GM18502 (cell line): ENCODE data around the gene SPTBN5.
"Not testable (repeated sequence)": the region's sequence is repeated elsewhere in the genome, so short reads cannot be mapped to it uniquely, and the experiment has no call there.

ENCODE experiments used
- ATAC-seq: cut with Tn5 transposase; IDR thresholded peaks from one replicate; pipeline ENCODE4 v1.9.1; 2021; ENCODE audit warnings: mild to moderate bottlenecking; ENCODE audit not compliant: unreplicated experiment, poor library complexity

The SPTBN5 gene

DNA sequence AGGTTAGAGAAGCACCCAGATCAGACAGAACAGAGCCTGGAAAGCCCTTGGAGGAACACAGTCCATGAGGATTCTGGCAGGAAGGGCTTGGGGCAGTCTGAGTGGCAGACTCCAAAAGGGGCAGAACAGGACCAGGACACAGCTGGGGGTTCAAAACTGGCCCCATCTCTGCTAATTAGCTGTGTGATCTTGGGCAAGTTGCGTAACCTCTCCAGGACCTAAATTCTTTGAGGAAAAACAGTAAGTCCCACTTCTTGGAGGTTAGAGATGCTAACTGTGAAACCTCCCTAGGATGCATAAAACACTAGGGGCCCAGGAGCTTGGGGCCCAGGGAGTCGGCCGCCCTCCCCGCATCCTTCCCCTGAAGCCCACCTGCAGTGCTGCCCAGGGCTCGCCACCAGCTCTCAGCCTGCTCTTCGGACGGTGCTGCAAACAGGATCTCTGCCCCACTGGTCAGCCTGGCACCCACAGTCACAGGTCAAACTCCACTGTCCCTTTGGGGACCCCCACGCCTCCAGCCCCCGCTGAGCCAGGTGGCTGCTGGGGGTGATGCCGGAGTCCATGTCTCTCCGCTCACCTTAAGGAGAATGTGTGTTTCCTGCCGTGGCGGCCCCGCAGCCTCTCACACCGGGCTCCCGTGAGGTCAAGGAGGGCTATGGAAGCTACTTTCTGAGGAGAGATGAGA lies 43.2 kb downstream of the SPTBN5 start:
- no peak for ATAC-seq

DNA sequence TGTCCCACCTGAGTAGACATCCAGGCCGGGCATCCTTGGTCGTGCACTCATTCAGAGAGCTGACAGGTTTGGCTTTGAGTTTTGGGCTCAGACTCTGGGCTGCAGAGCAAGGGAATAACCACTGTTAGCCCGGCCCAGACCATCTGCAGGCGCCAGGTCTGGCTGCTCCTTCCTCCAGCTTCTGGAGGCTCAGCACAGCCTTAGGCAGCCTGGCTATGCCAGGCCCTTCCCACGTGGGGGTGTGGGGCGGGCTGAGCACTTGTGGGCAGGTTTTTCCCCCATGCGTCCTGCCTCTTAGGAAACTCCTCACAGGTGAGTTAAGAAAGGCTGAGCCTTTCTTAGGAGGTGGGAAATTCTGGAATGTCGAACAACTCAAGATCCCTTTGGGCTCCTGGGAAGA lies 44.0 kb downstream of the SPTBN5 start:
- ATAC-seq: no peak

DNA sequence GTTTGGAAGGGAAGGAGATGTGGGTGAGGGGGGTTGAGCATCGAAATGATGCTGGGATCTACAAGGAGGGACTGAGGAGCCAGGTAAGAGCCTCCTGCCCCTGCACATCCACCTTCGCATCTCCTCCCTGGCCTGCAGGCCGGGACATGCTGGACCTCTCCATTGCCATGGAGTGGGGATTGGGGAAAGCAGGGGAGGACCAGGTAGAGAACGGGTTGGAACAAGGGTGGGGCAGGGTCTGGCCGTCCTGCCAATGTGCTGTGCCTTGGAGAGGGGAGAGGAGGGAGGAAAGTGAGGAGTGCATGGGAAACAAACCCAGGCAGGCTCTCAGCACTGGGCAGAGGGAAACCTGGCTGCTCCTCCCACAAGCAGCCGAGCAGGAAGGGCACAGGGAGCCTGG lies 44.6 kb downstream of the SPTBN5 start:
- no peak for ATAC-seq

DNA sequence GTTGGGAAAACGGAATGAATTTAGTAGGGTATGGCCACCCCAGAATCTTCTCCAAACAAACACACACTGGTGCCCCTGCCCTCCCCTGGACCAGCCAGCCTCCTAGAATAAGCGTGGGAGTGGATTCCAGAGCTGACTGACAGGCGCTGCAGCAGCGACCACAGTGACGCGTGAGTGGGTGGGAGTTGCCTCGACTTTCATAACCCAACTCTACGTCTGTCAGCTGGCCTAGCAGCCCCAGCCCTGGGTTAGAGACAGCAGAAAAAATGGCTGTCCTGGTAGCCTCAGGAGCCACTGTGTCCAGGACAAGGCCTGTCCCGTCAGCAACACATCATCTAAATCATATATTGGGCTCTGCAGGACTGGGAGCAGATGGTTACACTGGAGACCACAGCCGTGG lies 45.2 kb downstream of the SPTBN5 start:
- no peak for ATAC-seq

DNA sequence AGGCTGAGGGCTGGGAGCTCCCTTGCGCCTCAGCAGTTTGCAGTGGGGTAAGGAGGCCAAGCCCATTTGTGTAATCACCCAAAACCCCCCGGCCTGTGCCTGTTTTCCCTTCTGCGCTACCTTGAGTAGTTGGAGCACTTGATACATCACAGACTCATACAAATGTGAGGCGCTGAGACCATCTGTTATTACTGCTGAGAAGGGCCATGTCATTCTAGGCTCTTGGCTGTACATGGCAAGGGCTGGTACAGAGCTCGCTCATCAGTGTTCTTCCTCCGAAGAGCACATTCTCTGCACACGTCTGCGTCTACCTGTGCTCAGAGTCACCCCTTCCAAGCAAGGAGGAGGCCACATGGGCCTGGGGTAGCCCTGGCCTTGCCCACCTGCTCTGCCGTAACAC lies 45.9 kb downstream of the SPTBN5 start:
- ATAC-seq: no peak

DNA sequence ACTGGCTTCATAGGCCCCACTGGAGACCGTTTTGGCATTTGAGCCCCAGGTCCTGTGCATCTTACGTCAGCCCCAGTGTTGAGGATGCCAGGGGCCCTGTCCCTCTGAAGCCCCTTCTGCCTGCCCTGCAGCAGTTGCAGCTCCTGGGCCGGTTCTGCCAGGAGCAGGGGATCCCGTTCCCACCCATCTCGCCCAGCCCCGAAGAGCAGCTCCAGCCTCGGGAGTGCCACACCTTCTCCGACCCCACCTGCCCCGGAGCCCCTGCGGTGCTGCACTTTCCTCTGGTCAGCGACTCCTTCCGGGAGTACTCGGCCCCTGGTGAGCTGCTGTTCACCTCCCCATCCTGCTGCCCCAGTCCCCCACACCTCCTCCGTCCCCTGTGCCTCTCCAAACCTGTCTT lies 46.6 kb downstream of the SPTBN5 start:
- no peak for ATAC-seq

- ATAC-seq: no peak
These were observed 49.0 kb downstream of the SPTBN5 start for GRCh38 chr15:41844814-41845213.

DNA sequence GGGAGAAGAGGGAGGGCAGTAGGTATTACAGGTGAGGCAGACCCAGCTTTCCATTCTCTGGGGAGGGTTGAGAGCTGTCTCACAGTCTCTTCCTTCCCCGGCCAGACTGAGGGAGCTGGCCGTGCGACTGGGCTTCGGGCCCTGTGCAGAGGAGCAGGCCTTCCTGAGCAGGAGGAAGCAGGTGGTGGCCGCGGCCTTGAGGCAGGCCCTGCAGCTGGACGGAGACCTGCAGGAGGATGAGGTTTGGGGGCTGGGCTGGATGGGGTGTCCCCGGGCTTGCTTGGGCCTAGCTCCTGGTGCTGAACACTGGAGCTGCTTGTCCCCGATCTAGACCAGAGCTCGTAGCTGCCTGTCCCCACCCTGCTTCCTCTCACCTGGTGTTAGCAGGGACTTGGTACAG lies 50.3 kb downstream of the SPTBN5 start:
- ATAC-seq: no peak

GRCh38 chr15:41842229-41842628 lies 51.6 kb downstream of the SPTBN5 start:
- no peak for ATAC-seq

DNA sequence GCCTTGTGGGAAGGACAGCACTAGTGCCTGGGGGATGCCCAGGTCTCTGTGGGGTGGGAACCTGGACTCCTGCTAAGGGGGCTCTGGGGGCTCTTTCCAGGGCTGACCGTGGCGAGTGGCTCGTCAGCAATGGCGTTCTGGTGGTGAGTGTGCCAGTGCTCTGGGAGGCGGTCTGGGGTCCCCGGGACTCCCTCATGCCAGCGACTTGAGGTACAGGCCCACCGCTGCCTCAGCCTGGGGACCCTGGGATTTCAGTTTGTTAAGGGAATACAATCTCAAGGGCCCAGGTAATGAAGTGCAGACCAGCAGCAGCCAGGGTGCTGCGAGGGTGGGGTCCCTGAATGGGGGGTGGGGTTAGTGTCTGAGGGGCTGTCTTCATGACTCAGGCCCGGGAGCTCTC lies 52.7 kb downstream of the SPTBN5 start:
- no peak for ATAC-seq

DNA sequence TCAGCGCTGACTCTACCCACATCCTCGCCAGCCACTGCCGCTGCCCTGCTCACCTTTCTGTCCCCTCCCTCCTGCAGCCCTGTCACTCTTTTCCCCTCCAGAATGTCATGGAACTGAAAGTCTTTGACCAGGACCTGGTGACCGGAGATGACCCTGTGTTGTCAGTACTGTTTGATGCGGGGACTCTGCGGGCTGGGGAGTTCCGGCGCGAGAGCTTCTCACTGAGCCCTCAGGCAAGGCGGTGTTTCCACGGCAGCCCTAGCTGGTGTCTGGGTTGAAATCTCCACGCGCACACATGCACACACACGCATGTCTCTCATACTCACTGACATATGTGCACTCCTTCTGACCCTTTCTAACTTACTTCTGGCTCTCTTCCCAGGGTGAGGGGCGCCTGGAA lies 53.2 kb downstream of the SPTBN5 start:
- ATAC-seq: no peak

- ATAC-seq: no peak
These were observed 53.9 kb downstream of the SPTBN5 start for GRCh38 chr15:41839781-41840491.

DNA sequence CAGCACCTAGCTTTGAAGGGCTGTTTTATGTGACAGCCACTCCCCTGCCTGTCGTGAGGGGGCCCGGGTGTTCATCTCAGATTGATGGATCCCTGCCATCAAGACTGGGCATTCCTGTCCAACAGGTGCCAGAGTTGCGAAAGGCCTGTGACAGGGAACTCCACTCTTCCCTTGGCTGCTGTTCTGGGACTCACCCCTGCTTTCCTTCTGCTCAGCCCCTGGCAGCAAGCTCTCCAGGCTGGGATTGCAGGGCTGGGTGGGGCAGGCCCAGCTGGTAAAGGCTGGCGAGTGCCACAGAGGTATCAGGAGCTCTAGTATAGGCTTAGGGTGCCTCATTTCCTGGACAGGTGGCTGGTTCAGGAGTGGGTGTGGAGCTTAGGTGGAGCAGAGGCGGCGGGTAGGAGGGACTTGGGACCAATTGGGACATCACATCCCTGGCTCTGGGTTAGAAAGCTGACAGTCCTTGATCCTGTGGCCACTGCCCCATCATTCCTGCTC lies 55.4 kb downstream of the SPTBN5 start, which contains the start of gene PLA2G4B:
Gene PLA2G4B, plus strand, starts transcription at position 448 of the 498 bp plus-strand sequence. CDS start 67 bp downstream, outside the sequence.
- no peak for ATAC-seq

DNA sequence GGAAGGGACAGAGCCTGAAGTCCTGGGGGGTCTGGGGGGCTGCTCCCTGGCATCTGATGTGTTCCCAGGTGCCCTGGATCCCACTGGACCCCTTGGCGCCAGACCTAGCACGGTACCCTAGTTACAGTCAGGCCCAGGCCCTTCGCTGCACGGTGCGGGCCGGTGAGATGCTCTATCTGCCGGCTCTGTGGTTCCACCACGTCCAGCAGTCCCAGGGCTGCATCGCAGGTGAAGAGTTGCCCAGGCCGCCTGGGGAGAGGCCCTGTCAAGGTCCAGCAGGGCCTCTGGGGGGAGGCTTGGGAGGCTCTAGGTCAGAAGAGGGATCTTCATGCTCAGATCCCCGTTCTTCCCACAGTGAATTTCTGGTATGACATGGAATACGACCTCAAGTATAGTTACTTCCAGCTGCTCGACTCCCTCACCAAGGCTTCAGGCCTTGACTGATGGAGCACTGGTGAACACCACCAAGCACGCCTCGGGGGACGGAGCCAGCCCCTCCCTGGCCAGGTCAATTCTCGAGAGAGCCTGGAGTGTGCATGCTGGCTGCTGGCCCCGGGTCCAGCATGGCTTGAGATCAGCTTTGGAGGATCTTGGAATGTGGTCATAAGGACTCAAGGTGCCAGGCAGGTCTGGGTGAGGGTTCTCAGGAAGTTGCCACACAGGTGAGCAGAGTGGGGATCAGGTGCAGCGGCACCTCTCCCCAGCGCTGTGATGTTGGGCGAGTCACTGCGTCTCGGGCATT lies 57.0 kb downstream of the SPTBN5 start:
- no peak for ATAC-seq

GRCh38 chr15:41836073-41836472 lies 57.8 kb downstream of the SPTBN5 start:
- no peak for ATAC-seq

- ATAC-seq: no peak
These were observed 59.8 kb downstream of the SPTBN5 start for GRCh38 chr15:41834096-41834495.

DNA sequence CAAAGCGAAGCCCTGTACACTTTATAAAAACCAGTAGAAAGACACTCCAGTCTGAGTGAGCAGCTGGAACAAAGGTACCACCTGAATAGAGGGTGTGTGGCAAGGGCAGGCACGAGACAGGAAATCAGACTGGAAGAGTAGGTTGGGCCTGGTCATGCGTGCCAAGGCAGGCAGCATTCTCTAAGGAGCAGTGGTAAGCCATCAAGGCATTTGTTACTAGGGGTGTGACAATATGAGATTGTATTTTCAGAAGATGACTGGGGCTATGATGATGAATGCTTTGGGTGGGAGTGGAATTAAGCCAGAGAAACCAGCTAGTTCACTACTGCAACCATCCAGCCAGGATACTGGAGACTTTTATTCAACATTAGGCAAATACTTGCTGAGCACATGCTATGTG lies 61.0 kb downstream of the SPTBN5 start:
- no peak for ATAC-seq

DNA sequence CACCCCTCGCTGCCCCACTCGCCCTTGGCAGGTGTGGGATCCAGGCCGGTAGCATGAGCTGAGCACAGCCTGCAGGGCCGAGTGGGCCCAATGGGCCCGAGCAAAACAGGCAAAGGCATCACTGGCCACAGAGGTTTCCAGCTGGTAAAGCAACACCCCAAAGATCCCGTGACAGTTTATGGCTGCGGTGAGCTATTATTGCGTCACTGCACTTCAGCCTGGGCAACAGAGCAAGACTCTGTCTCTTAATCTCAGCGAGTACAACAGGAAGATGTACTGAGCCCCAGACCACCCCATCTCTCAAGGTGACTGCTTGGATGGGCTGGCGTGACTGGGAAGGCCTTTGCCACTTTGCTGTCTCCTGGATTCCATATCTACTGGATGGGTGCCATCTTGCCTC lies 61.6 kb downstream of the SPTBN5 start:
- ATAC-seq: no peak

GRCh38 chr15:41831291-41831690 lies 62.6 kb downstream of the SPTBN5 start:
- not testable (repeated sequence) for ATAC-seq

DNA sequence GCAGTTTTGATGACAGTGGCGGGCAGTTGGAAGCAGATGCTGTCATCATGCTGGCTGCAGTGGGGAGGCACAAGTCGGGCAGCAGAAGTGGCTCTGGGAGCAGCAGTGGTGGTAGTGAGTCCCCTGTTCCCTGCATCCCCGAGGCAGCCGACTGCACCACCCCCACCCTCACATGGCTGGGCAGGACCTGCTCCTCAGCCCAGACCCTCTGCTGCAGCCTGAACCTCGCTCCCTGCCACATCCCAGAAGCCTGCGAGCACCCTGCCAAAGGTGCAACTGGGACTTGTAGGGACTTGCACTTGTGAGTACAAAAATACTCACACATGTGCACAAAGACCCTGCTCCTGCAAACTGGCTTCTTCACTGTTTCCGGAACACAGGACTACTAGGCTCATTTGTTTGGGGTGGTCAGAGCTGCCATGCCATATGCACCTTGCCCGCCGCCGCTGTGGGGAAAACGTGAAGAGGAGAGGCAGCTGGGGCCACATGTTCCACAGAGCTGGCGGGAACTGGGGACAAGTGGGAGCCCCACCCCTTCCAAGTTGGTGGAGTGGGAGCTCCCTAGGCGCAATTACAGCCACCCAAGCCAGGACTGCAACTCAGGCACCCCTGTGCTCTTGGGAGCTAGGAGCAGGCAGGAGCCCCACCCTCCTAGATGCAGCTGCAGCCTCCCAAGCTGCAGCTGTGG lies 63.8 kb downstream of the SPTBN5 start:
- no peak for ATAC-seq

DNA sequence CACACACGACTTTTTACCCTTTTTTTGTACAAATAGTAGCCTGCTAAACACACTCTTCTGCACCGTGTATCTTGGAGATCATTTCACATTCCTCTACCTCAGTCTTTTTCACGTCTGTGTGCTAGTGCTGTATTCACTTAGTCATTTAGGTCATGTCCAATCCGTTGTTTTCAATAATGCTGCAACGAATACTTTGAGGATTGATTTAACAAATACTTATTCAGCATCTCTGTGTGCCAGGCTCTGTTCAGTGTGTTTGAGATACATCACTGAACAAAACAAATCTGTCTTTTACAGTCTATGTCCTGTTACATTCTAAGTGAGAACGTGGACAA lies 65.1 kb downstream of the SPTBN5 start:
- ATAC-seq: no peak
